Neural cell (in vitro differentiated cells): ENCODE data around the gene ZNF205.

ENCODE experiments used
- POLR2AphosphoS5 ChIP-seq: IDR thresholded peaks from 2 replicates; pipeline ENCODE4 v1.6.1; 2012
- TAF1 ChIP-seq: IDR thresholded peaks from 2 replicates; pipeline ENCODE4 v1.6.1; 2012; ENCODE audit warnings: low read depth
- TF ChIP-seq, protein P1 (sequence below): fragments of 450-650 bp; IDR thresholded peaks from 2 replicates; pipeline ENCODE4 v1.5.1; 2014; ENCODE audit warnings: antibody characterized with exemption, mild to moderate bottlenecking, moderate library complexity; ENCODE audit not compliant: poor library complexity, severe bottlenecking

DNA sequence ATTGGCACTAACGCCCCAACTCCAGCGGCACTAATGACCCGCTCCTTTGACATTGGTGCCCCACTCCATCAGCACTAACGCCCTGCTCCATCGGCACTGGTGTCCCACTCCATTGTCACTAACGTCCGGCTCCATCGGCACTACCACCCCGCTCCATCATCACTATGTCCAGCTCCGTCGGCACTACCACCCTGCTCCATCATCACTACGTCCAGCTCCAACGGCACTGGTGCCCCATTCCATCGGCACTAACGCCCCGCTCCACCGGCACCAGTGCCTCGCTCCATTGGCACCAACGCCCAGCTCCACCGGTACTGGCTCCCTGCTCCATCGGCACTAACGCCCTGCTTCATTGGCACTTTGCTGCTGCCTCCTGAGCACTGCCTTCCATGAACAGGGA, 29.9 kb downstream of the ZNF205 start:
- TF ChIP-seq POLR2AphosphoS5 (no peak), TAF1 (no peak)
- TF ChIP-seq, protein P1, sequence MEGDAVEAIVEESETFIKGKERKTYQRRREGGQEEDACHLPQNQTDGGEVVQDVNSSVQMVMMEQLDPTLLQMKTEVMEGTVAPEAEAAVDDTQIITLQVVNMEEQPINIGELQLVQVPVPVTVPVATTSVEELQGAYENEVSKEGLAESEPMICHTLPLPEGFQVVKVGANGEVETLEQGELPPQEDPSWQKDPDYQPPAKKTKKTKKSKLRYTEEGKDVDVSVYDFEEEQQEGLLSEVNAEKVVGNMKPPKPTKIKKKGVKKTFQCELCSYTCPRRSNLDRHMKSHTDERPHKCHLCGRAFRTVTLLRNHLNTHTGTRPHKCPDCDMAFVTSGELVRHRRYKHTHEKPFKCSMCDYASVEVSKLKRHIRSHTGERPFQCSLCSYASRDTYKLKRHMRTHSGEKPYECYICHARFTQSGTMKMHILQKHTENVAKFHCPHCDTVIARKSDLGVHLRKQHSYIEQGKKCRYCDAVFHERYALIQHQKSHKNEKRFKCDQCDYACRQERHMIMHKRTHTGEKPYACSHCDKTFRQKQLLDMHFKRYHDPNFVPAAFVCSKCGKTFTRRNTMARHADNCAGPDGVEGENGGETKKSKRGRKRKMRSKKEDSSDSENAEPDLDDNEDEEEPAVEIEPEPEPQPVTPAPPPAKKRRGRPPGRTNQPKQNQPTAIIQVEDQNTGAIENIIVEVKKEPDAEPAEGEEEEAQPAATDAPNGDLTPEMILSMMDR, result no peak
